Upper lobe of left lung (tissue), 6 donors: ENCODE measurements around the gene KRT13. TPM values are rescaled to one million over a fixed set of nuclear protein-coding genes. Genes with fewer than 3 reads are reported as not detected.
A peak's percentile ranks its signal among the peaks of the same experiment; 100 is the strongest.

Source experiments
- ATAC-seq, 2 donors: fragments of 200-7000 bp; cut with Tn5 transposase; one replicate each; pipeline ENCODE4 v1.9.1; 2022; ENCODE audit warnings: mild to moderate bottlenecking in 2 of 2, moderate library complexity in 2 of 2; ENCODE audit not compliant: low FRiP score in 2 of 2
- DNase-seq, 2 donors: peaks; one replicate each; pipeline ENCODE4 v3.0.0-alpha.2; 2019 to 2020
- H3K27ac ChIP-seq, 4 donors: fragments of 200-600 bp; sonication (generic); one replicate each; pipeline ENCODE4 v1.5.1; 2016 to 2019
- H3K27me3 ChIP-seq, 4 donors: fragments of 200-600 bp; sonication (generic); one replicate each; pipeline ENCODE4 v1.5.1; 2017 to 2019
- H3K36me3 ChIP-seq, 4 donors: fragments of 200-600 bp; sonication (generic); one replicate each; pipeline ENCODE4 v1.5.1; 2016 to 2019
- H3K4me1 ChIP-seq, 4 donors: fragments of 200-600 bp; sonication (generic); one replicate each; pipeline ENCODE4 v1.5.1; 2018 to 2019
- H3K4me3 ChIP-seq, 4 donors: fragments of 200-600 bp; sonication (generic); one replicate each; pipeline ENCODE4 v1.5.1; 2017 to 2019; ENCODE audit warnings: mild to moderate bottlenecking in 2 of 4, moderate library complexity in 1 of 4
- H3K9me3 ChIP-seq, 4 donors: fragments of 200-600 bp; sonication (generic); one replicate each; pipeline ENCODE4 v1.5.1; 2018 to 2019
- CTCF ChIP-seq, 6 experiments: fragments of 450-650 bp in 4 of 6; fragments of 200-600 bp in 2 of 6; sonication (generic) in 2 of 6; IDR thresholded peaks; one replicate each; pipeline ENCODE4 v1.5.1; 2016 to 2019; ENCODE audit warnings: antibody characterized with exemption in 6 of 6
- EP300 ChIP-seq, 4 donors: sonication (generic); formaldehyde crosslinking; IDR thresholded peaks; one replicate each; pipeline ENCODE4 v1.5.1; 2017; ENCODE audit warnings: antibody characterized with exemption in 4 of 4, control low read depth in 2 of 4
- POLR2A ChIP-seq, 4 donors: fragments of 450-650 bp; IDR thresholded peaks; one replicate each; pipeline ENCODE4 v1.5.1; 2016 to 2017; ENCODE audit warnings: antibody characterized with exemption in 4 of 4, mild to moderate bottlenecking in 2 of 4
- POLR2AphosphoS5 ChIP-seq, 2 donors: sonication (generic); formaldehyde crosslinking; IDR thresholded peaks; one replicate each; pipeline ENCODE4 v1.5.1; 2017; ENCODE audit warnings: antibody characterized with exemption in 2 of 2
- WGBS, 2 donors: methylation state at CpG; one replicate each; pipeline ENCODE4 v1.1.5; 2017 to 2018; 5-methylcytosine and 5-hydroxymethylcytosine counted together
- total RNA-seq, 6 donors: library from RNA; depleted of rRNA in 4 of 6; stranded (reverse); fragments of >200 nt in 4 of 6; gene quantifications; one replicate each; pipeline versions ENCODE4 v1.1.0 to v1.2.1, GENCODE V29; 2016 to 2021
- donor health status: DM: no; HTN: no; CAD: no; lungs with moderate emphysema.
- donor health status: DM: no; HTN: yes; CAD: no; lungs with severe emphysema.

KRT13 gene
- total RNA-seq, 6 donors from 2014 or later: 1.0 to 12.1 (median 7.2) TPM

GRCh38 chr17:41533613-41534012 is 28.2 kb upstream of the KRT13 start:
- DNase-seq (no peak), ATAC-seq (no peak)
- Histone ChIP-seq H3K27ac (no peak overlapping the region), H3K27me3 (no peaks in the 10 kb centered on the region), H3K36me3 (no peaks in the 10 kb centered on the region), H3K9me3 (no peaks in the 10 kb centered on the region), H3K4me1 (peaks cover 0 to 23% (median 11%) of the 10 kb centered on the region in 4 donors), H3K4me3 (no peak overlapping the region)
- 81 to 83% methylated on average over 6 to 7 of the region's 7 CpGs for WGBS, 2 donors
- no peak for TF ChIP-seq CTCF (IDR thresholded peaks at IDR 0.05)
- no peak for TF ChIP-seq POLR2A (IDR thresholded peaks at IDR 0.05)
- no peak for TF ChIP-seq EP300 (IDR thresholded peaks at IDR 0.05)
- no peak for TF ChIP-seq POLR2AphosphoS5 (IDR thresholded peaks at IDR 0.05)

GRCh38 chr17:41532947-41533570 is 27.6 kb upstream of the KRT13 start:
- Histone ChIP-seq H3K27me3 (peaks cover 0 to 5% (median 3%) of the 10 kb centered on the region in 4 donors), H3K4me1 (peaks cover 3 to 25% (median 14%) of the 10 kb centered on the region in 4 donors), H3K36me3 (no peaks in the 10 kb centered on the region), H3K4me3 (no peak overlapping the region), H3K9me3 (no peaks in the 10 kb centered on the region), H3K27ac (peak overlapping the region in 3 of 4 donors; percentile 4 to 72 (median 34))
- peak in 1 of 2 donors; percentile 90 for DNase-seq
- no peak for ATAC-seq
- WGBS, 2 donors: 51 to 64% methylated on average over 9 of the region's 9 CpGs
- TF ChIP-seq POLR2A (IDR thresholded peaks at IDR 0.05) (no peak), POLR2AphosphoS5 (IDR thresholded peaks at IDR 0.05) (peak in 1 of 2 donors; percentile 44)

- H3K36me3 ChIP-seq: no peaks in the 10 kb centered on the region
- DNase-seq: no peak
- no peak for ATAC-seq
- no peak overlapping the region for H3K4me3 ChIP-seq
- H3K4me1 ChIP-seq: peaks cover 10 to 35% (median 20%) of the 10 kb centered on the region in 4 donors
- TF ChIP-seq EP300 (IDR thresholded peaks at IDR 0.05) (no peak), CTCF (IDR thresholded peaks at IDR 0.05) (no peak), POLR2AphosphoS5 (IDR thresholded peaks at IDR 0.05) (no peak), POLR2A (IDR thresholded peaks at IDR 0.05) (no peak)
- peaks cover 0 to 14% (median 11%) of the 10 kb centered on the region in 4 donors for H3K27me3 ChIP-seq
- 50 to 71% methylated on average over 1 of the region's 1 CpG for WGBS, 2 donors
- H3K9me3 ChIP-seq: no peaks in the 10 kb centered on the region
- H3K27ac ChIP-seq: peak overlapping the region in 2 of 4 donors; percentile 4 to 72
These were observed 26.6 kb upstream of the KRT13 start for GRCh38 chr17:41531993-41532392.

GRCh38 chr17:41530062-41531048 is 24.9 kb upstream of the KRT13 start:
- peak overlapping the region; percentile 65 to 93 (median 88) for H3K27ac ChIP-seq
- no peak overlapping the region for H3K4me3 ChIP-seq
- peak in 1 of 2 donors; percentile 85 for DNase-seq
- H3K9me3 ChIP-seq: no peaks in the 10 kb centered on the region
- peaks cover 0 to 15% (median 11%) of the 10 kb centered on the region in 4 donors for H3K27me3 ChIP-seq
- TF ChIP-seq CTCF (IDR thresholded peaks at IDR 0.05) (no peak), POLR2A (IDR thresholded peaks at IDR 0.05) (peak in 1 of 4 donors; percentile 48), EP300 (IDR thresholded peaks at IDR 0.05) (peak in 1 of 4 donors; percentile 8), POLR2AphosphoS5 (IDR thresholded peaks at IDR 0.05) (peak in 1 of 2 donors; percentile 59)
- 65 to 73% methylated on average over 6 to 8 of the region's 8 CpGs for WGBS, 2 donors
- ATAC-seq: peak; percentile 19 to 36
- H3K36me3 ChIP-seq: no peaks in the 10 kb centered on the region
- peaks cover 10 to 28% (median 18%) of the 10 kb centered on the region in 4 donors for H3K4me1 ChIP-seq

GRCh38 chr17:41529491-41529915 is 24.1 kb upstream of the KRT13 start:
- Histone ChIP-seq H3K27ac (peak overlapping the region; percentile 57 to 93 (median 88)), H3K27me3 (peaks cover 0 to 15% (median 11%) of the 10 kb centered on the region in 4 donors), H3K9me3 (no peaks in the 10 kb centered on the region), H3K4me1 (peaks cover 10 to 28% (median 18%) of the 10 kb centered on the region in 4 donors), H3K4me3 (no peak overlapping the region), H3K36me3 (peaks cover 0 to under 1% (median 0%) of the 10 kb centered on the region in 4 donors)
- no peak for ATAC-seq
- no peak for DNase-seq
- 47 to 63% methylated on average over 3 to 5 of the region's 5 CpGs for WGBS, 2 donors
- no peak for TF ChIP-seq POLR2AphosphoS5 (IDR thresholded peaks at IDR 0.05)
- TF ChIP-seq POLR2A (IDR thresholded peaks at IDR 0.05): no peak
- no peak for TF ChIP-seq EP300 (IDR thresholded peaks at IDR 0.05)
